GM19438 (cell line): ENCODE results near the gene SCAMP3.
A peak's percentile ranks its signal among the peaks of the same experiment; 100 is the strongest.
"Not testable (repeated sequence)": the region's sequence is repeated elsewhere in the genome, so short reads cannot be mapped to it uniquely, and the experiment has no call there.

Experiments
- ATAC-seq: cut with Tn5 transposase; IDR thresholded peaks from one replicate; pipeline ENCODE4 v1.9.1; 2021; ENCODE audit warnings: low read depth; ENCODE audit not compliant: unreplicated experiment

SCAMP3 gene

DNA sequence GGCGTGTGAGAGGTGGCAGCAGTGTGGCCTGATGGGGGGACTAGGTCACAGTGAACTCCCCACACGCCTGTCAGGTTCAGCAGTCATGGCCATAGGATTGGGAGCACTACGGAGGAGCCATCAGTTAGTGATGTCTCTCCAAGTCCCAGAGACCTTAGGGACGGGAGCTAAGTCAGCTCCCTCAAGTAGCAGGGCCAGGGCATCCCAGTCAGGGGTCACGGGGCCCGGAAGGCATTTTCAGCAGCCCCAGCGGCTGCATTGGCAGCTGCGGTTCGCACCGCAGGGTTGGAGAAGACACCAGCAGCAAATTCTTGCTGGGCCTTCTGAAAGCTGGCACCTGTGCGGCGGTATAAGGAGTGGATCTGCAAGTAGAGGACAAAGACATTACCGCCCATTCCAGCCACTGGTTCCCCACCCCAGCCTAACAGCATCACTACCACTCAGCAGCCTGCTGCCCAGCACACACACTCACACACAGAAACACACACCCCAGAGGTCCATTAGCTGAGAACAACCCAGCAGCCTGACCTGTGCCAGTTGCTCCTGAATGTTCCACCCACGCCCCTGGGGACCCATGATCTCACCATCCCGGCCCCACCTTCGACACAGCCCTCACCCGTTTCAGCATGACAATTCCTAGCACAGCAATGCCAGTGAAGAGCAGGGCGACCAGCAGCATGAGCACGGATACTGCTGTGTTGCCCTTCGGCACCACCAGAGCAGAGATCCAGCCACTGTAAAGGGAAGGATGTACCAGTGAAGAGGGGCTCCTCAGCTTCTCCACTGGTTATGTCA, 5.9 kb downstream of the SCAMP3 start:
- ATAC-seq: no peak

DNA sequence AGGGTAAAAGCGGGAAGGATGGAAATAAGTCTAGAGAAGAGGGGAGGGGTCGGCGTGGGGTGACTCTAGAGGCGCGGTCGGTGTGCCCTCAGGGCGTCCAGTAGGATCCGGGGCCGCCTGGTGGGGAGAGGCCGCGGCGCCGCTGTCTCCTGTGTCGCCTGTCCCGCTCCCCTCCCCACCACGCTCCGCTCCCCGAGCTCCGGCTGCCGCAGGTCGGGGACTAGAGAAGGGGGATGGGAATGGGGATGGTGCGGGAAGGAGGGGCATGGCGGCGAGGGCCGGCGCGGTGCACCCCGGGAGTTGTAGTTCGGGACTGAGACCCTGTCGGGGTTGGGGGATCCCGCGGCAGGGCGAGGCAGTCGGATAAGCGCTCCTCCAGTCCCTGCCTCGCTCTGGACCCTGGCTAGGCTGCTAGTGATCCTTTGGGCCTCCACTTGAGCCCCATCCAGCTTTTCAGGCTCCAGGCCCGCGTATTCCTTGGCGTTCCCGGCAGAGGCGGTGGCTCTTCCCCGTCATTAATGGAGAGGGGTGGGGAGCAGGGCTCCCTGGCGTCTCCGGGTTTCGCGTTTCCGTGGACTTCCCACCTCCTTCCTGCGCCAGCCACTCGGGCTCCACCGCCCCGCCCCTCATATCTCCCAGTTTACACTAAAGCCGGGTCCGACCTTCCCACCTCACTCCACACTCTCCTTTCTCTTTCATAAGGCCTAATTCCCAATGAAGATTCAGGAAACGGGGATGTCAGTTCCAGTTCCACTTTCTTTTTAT, 6.7 kb downstream of the SCAMP3 start, which contains the start of gene ENTREP3:
TSS of gene ENTREP3 (minus strand) at position 241 of the 765 bp plus-strand sequence. CDS start 606 bp downstream, outside the sequence.
- no peak for ATAC-seq

GRCh38 chr1:155254714-155255242, 7.4 kb downstream of the SCAMP3 start:
- ATAC-seq: no peak

- ATAC-seq: no peak
These were observed 7.9 kb downstream of the SCAMP3 start for GRCh38 chr1:155254228-155254713.

GRCh38 chr1:155253797-155254196, 8.4 kb downstream of the SCAMP3 start:
- no peak for ATAC-seq

DNA sequence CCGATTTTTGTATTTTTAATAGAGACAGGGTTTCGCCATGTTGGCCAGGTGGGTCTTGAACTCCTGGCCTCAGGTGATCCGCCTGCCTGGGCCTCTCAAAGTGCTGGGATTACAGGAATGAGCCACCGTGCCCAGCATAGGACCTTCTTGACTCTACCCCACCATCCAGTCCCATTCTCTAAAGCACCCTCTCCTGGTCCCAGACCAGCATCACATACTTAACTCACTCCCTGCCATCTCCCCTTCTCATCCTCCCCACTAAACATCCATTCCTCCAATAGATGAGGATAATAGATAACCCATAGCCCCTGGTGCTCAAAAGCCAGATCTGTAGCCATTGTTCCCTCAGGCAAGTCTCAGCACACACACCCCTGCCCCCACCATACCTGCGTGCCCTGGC, 9.0 kb downstream of the SCAMP3 start:
- ATAC-seq: no peak

GRCh38 chr1:155251566-155251965, 10.6 kb downstream of the SCAMP3 start:
- no peak for ATAC-seq

- ATAC-seq: peak; percentile 70
These were observed 11.3 kb downstream of the SCAMP3 start for GRCh38 chr1:155250633-155251449.

- ATAC-seq: peak; percentile 10
These were observed 11.9 kb downstream of the SCAMP3 start for GRCh38 chr1:155250246-155250632.

DNA sequence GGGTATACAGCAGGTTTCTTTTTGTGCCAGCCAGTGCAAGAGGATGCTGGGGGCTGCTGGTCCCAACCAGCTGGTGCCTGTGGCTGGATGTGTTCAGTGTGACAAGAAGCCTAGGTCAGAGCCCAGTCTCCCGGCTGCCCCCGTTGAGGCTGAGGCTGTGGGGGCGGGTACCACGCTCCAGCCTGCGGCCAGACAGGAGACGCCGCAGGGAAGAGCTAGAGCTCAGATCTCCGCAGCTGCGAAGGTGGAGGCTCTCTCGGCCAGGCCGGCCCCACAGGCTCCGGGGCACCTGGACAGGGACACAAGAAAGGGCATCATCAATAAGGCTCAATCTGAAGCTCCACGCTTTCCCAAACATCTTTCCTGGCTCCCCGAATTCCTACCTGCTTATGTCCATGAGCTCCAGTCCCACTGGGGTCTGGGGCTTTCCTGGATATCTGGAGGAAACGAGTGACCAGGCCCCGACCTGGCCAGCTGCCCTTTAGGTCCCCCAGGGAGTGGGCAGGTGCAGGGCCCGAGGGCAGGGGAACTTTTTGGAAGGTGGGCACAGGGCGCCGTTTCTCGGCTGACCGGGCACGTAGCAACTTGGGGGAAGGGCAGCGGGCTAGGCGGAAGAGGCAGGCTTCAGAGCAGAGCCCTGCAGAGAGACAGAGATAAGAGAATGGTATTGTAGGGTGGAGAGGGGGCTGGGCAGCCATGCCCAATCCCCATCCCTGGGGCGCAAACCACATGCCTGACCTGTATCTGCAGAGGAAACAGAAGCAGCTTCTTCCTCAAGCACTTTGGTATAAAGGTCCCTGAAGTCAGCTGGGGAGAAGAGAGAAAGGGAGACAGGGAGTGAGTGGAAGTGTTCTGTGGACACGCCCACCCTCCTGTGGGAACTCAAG, 14.2 kb downstream of the SCAMP3 start:
- no peak for ATAC-seq

DNA sequence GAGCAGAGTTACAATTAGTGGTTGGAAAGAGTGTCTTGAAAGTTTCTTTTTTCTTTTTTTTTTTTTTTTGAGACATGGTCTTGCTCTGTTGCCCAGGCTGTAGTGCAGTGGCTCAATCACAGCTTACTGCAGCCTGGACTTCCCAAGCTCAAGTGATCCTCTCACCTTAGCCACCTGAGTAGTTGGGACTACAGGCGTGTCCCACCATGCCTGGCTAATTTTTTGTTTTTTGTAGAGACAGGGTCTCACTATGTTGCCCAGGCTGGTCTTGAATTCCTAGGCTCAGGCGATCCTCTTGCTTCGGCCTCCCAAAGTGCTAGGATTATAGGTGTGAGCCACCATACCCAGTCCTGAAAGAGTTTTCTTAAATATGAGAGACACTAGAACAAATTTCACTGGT, 15.4 kb downstream of the SCAMP3 start:
- ATAC-seq: not testable (repeated sequence)

DNA sequence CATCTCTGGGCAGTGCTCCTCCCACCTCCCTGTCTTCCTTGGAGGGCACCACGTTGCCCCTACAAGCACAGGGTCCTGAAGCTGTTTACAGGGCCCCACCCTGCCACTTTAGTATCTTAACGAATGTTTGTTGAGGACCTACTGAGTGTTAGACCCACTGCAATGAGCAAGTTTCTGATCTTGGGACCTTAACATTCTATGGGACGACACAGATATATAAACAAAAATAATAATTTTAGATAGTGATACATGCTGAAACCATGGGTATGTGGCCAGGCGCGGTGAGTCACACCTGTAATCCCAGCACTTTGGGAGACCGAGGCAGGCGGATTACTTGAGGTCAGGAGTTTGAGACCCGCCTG, 17.0 kb downstream of the SCAMP3 start:
- ATAC-seq: no peak

GRCh38 chr1:155244368-155245162, 17.6 kb downstream of the SCAMP3 start:
- ATAC-seq: peak; percentile 78

GRCh38 chr1:155242805-155243358, 19.3 kb downstream of the SCAMP3 start:
- no peak for ATAC-seq

GRCh38 chr1:155241841-155242264, 20.3 kb downstream of the SCAMP3 start:
- no peak for ATAC-seq

DNA sequence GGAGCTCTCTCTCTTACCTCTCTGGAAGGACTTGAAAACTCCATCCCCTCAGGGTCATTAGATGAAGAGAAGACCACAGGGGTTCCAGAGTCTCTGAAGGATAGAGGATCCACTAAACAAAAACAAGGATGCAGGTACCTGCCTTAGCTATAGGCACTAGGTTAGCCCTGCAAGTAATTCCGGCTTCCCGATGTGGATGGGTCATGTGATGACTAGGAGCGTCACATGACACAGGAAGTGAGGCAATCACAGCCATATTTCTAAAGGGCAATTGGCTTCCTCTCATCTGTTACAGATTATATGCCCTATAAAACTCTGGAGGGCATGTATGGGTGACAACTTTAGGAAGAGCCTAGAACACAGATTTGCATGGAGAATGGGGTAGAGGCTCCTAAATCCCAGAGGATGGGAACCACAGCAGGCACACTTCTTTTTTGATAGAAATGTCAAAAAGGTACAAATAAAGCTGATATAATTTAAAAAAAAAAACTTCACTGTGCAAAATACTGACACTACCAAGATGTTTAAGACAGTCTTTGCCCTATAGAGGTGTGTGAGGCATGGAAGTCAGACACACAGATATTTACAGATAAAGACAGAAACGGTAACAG, 21.0 kb downstream of the SCAMP3 start:
- no peak for ATAC-seq

DNA sequence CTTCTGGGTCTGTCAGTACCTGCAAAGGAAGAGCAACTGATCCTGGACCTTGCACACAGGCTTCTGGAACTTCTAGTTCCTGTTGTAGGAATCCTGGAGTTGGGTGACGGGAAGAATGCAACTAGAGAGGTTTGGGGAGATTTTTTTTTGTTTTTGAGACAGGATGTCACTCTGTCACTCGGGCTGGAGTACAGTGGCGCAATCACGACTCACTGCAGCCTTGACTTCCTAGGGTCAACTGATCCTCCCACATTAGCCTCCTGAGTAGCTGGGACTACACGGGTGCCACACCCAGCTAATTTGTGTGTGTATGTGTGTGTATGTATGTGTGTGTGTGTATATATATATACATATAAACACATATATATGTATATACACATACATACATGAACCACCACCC, 25.7 kb downstream of the SCAMP3 start:
- no peak for ATAC-seq

- ATAC-seq: not testable (repeated sequence)
These were observed 26.8 kb downstream of the SCAMP3 start for GRCh38 chr1:155235375-155235774.
